GM12878 (cell line): ENCODE results near the gene MORN2. TPM values are rescaled to one million over a fixed set of nuclear protein-coding genes. Genes with fewer than 3 reads are reported as not detected.
A peak's percentile ranks its signal among the peaks of the same experiment; 100 is the strongest.

Source experiments
- ATF7 ChIP-seq: fragments of 450-650 bp; IDR thresholded peaks from 2 replicates; pipeline ENCODE4 v1.6.1; 2016; ENCODE audit warnings: low read depth, mild to moderate bottlenecking
- BACH1 ChIP-seq: fragments of 450-650 bp; IDR thresholded peaks from 2 replicates; pipeline ENCODE4 v1.6.1; 2017; ENCODE audit warnings: mild to moderate bottlenecking, borderline replicate concordance
- CREB1 ChIP-seq: IDR thresholded peaks from 2 replicates; pipeline ENCODE4 v1.6.1; 2012; ENCODE audit warnings: low read depth, mild to moderate bottlenecking, inconsistent platforms
- EZH2 ChIP-seq: IDR thresholded peaks from 2 replicates; pipeline ENCODE4 v1.6.1; 2012; ENCODE audit warnings: low read depth, mild to moderate bottlenecking, control low read depth, inconsistent platforms, low read length, borderline replicate concordance; ENCODE audit not compliant: control insufficient read depth
- HDGF ChIP-seq: fragments of 450-650 bp; IDR thresholded peaks from 2 replicates; pipeline ENCODE4 v1.6.1; 2016; ENCODE audit warnings: antibody characterized with exemption
- IKZF2 ChIP-seq, 2 experiments: fragments of 450-650 bp; IDR thresholded peaks; 2 replicates each; pipeline ENCODE4 v1.6.1; 2017; ENCODE audit warnings: mild to moderate bottlenecking in 2 of 2, moderate library complexity in 2 of 2
- JUNB ChIP-seq: IDR thresholded peaks from 2 replicates; pipeline ENCODE4 v1.6.1; 2016; ENCODE audit warnings: antibody characterized with exemption, mild to moderate bottlenecking
- KDM1A ChIP-seq: fragments of 200-600 bp; sonication (generic); IDR thresholded peaks from 2 replicates; pipeline ENCODE4 v1.6.1; 2016; ENCODE audit warnings: borderline replicate concordance
- LARP7 ChIP-seq: fragments of 450-650 bp; IDR thresholded peaks from 2 replicates; pipeline ENCODE4 v1.6.1; 2017; ENCODE audit warnings: mild to moderate bottlenecking
- MTA3 ChIP-seq: IDR thresholded peaks from 2 replicates; pipeline ENCODE4 v1.6.1; 2012; ENCODE audit warnings: low read length, inconsistent platforms, borderline replicate concordance
- NFIC ChIP-seq: IDR thresholded peaks from 2 replicates; pipeline ENCODE4 v1.6.1; 2012; ENCODE audit warnings: low read depth, mild to moderate bottlenecking, inconsistent platforms, low read length, moderate library complexity
- POLR2AphosphoS2 ChIP-seq: IDR thresholded peaks from 2 replicates; pipeline ENCODE4 v1.6.1; 2011; ENCODE audit warnings: low read depth, mild to moderate bottlenecking, low read length, improper control_type of control experiment, moderate library complexity
- RAD21 ChIP-seq: IDR thresholded peaks from 2 replicates; pipeline ENCODE4 v1.6.1; 2011; ENCODE audit warnings: mild to moderate bottlenecking, low read depth, low read length, moderate library complexity; ENCODE audit not compliant: insufficient read depth
- RB1 ChIP-seq: fragments of 450-650 bp; formaldehyde crosslinking; IDR thresholded peaks from 2 replicates; pipeline ENCODE4 v1.6.1; 2017; ENCODE audit warnings: mild to moderate bottlenecking, borderline replicate concordance
- RBBP5 ChIP-seq: fragments of 200-600 bp; sonication (generic); conservative IDR thresholded peaks from 2 replicates; pipeline ENCODE4 v1.6.1; 2016
- RELA ChIP-seq: fragments of 450-650 bp; IDR thresholded peaks from 2 replicates; pipeline ENCODE4 v1.8.0; 2014; ENCODE audit warnings: borderline replicate concordance; ENCODE audit not compliant: partially characterized antibody
- SMAD5 ChIP-seq: IDR thresholded peaks from 2 replicates; pipeline ENCODE4 v1.6.1; 2016; ENCODE audit warnings: antibody characterized with exemption, low read depth
- SREBF1 ChIP-seq: IDR thresholded peaks from 2 replicates; pipeline ENCODE4 v1.6.1; 2012; ENCODE audit warnings: mild to moderate bottlenecking, low read length
- ZNF24 ChIP-seq: fragments of 450-650 bp; IDR thresholded peaks from 2 replicates; pipeline ENCODE4 v1.6.1; 2017; ENCODE audit warnings: antibody characterized with exemption, mild to moderate bottlenecking
- ZNF622 ChIP-seq: fragments of 450-650 bp; IDR thresholded peaks from 2 replicates; pipeline ENCODE4 v1.6.1; 2017; ENCODE audit warnings: mild to moderate bottlenecking, inconsistent platforms
- ZSCAN29 ChIP-seq: fragments of 450-650 bp; IDR thresholded peaks from 2 replicates; pipeline ENCODE4 v1.6.1; 2017; ENCODE audit warnings: mild to moderate bottlenecking, moderate library complexity
- polyA plus RNA-seq, 11 experiments: library from polyadenylated mRNA; depleted of rRNA in 4 of 11; unstranded in 6 of 11; stranded (reverse) in 5 of 11; fragments of >200 nt; fragmentation: Nextera tagmentation in 4 of 11; fragmentation: Illumina TruSeq in 1 of 11; extraction: Ambion mirVana in 4 of 11; extraction: Trizol in 1 of 11; gene quantifications; 1 replicate in 1 of 11; 2 replicates in 10 of 11; pipeline versions ENCODE4 v1.2.1 to v1.2.3, GENCODE V29; 2011 to 2016; ENCODE audit warnings: inconsistent platforms in 2 of 11, missing spikeins in 2 of 11, low read depth in 1 of 11
- total RNA-seq, 4 experiments: library from RNA; depleted of rRNA in 3 of 4; stranded (reverse); fragments of >200 nt in 3 of 4; fragmentation: Illumina TruSeq in 1 of 4; extraction: Trizol in 1 of 4; gene quantifications; 2 replicates each; pipeline versions ENCODE4 v1.2.1 to v1.2.3, GENCODE V29; 2013 to 2021
- TF ChIP-seq, protein P1 (sequence below): IDR thresholded peaks from 2 replicates; pipeline ENCODE4 v1.6.1; 2011; ENCODE audit warnings: borderline replicate concordance, low read depth, mild to moderate bottlenecking, moderate library complexity, low read length; ENCODE audit not compliant: insufficient read depth, poor library complexity, severe bottlenecking
- TF ChIP-seq, protein P2 (sequence below): IDR thresholded peaks from 2 replicates; pipeline ENCODE4 v1.6.1; 2012; ENCODE audit warnings: low read depth, low read length, improper control_type of control experiment
- TF ChIP-seq, protein P3 (sequence below): fragments of 150-350 bp; IDR thresholded peaks from 2 replicates; pipeline ENCODE4 v1.6.1; 2014; ENCODE audit warnings: mild to moderate bottlenecking, low read depth, low read length
- TF ChIP-seq, protein P4 (sequence below): IDR thresholded peaks from 2 replicates; pipeline ENCODE4 v1.6.1; 2012; ENCODE audit warnings: low read depth, low read length, improper control_type of control experiment
- TF ChIP-seq, protein P5 (sequence below): fragments of 450-650 bp; IDR thresholded peaks from 2 replicates; pipeline ENCODE4 v1.6.1; 2017; ENCODE audit warnings: mild to moderate bottlenecking, low read depth, inconsistent platforms; ENCODE audit not compliant: poor library complexity, severe bottlenecking

The MORN2 gene
- total and polyA plus RNA-seq, 10 of the 15 experiments (the other 5 are each of a cell fraction or from before 2014, with no cell fraction given), result 2.3 to 26.9 (median 8.0) TPM

DNA sequence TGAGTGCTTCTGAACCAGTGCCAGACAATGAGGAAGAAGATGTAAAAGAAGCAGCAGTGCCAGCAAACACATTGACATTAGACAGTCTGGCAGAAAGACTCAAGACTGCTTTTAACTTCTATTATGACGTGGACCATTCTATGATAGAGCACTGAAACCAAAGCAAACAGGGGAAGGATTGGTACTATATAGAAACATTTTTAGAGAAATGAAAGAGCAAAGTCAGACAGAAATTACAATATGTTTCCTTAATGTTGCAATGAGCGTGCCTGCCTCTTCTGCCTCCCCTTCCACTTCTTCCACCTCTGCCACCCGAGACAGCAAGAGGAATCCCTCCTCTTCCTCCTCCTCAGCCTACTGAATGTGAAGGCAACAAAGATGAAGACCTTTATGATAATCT, 39.8 kb upstream of the MORN2 start (continued):
- TF ChIP-seq, protein P1, sequence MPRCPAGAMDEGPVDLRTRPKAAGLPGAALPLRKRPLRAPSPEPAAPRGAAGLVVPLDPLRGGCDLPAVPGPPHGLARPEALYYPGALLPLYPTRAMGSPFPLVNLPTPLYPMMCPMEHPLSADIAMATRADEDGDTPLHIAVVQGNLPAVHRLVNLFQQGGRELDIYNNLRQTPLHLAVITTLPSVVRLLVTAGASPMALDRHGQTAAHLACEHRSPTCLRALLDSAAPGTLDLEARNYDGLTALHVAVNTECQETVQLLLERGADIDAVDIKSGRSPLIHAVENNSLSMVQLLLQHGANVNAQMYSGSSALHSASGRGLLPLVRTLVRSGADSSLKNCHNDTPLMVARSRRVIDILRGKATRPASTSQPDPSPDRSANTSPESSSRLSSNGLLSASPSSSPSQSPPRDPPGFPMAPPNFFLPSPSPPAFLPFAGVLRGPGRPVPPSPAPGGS, result no peak
- TF ChIP-seq SMAD5 (no peak), JUNB (peak; percentile 60), ATF7 (no peak), KDM1A (no peak), ZNF24 (no peak), ZNF622 (no peak), MTA3 (no peak; the same call in 1 of the 2 replicates), RAD21 (no peak), RELA (no peak), RB1 (no peak), RBBP5 (no peak), EZH2 (no peak), ZSCAN29 (no peak), SREBF1 (no peak), BACH1 (no peak), LARP7 (no peak), CREB1 (peak; percentile 63), HDGF (no peak), NFIC (peak; percentile 68), POLR2AphosphoS2 (no peak), IKZF2 (IDR thresholded peaks at IDR 0.05) (no peak)
- TF ChIP-seq, protein P2, sequence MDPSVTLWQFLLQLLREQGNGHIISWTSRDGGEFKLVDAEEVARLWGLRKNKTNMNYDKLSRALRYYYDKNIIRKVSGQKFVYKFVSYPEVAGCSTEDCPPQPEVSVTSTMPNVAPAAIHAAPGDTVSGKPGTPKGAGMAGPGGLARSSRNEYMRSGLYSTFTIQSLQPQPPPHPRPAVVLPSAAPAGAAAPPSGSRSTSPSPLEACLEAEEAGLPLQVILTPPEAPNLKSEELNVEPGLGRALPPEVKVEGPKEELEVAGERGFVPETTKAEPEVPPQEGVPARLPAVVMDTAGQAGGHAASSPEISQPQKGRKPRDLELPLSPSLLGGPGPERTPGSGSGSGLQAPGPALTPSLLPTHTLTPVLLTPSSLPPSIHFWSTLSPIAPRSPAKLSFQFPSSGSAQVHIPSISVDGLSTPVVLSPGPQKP, result no peak
- TF ChIP-seq, protein P3, sequence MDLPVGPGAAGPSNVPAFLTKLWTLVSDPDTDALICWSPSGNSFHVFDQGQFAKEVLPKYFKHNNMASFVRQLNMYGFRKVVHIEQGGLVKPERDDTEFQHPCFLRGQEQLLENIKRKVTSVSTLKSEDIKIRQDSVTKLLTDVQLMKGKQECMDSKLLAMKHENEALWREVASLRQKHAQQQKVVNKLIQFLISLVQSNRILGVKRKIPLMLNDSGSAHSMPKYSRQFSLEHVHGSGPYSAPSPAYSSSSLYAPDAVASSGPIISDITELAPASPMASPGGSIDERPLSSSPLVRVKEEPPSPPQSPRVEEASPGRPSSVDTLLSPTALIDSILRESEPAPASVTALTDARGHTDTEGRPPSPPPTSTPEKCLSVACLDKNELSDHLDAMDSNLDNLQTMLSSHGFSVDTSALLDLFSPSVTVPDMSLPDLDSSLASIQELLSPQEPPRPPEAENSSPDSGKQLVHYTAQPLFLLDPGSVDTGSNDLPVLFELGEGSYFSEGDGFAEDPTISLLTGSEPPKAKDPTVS, result no peak
- TF ChIP-seq, protein P4, sequence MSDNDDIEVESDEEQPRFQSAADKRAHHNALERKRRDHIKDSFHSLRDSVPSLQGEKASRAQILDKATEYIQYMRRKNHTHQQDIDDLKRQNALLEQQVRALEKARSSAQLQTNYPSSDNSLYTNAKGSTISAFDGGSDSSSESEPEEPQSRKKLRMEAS, result no peak
- TF ChIP-seq, protein P5, sequence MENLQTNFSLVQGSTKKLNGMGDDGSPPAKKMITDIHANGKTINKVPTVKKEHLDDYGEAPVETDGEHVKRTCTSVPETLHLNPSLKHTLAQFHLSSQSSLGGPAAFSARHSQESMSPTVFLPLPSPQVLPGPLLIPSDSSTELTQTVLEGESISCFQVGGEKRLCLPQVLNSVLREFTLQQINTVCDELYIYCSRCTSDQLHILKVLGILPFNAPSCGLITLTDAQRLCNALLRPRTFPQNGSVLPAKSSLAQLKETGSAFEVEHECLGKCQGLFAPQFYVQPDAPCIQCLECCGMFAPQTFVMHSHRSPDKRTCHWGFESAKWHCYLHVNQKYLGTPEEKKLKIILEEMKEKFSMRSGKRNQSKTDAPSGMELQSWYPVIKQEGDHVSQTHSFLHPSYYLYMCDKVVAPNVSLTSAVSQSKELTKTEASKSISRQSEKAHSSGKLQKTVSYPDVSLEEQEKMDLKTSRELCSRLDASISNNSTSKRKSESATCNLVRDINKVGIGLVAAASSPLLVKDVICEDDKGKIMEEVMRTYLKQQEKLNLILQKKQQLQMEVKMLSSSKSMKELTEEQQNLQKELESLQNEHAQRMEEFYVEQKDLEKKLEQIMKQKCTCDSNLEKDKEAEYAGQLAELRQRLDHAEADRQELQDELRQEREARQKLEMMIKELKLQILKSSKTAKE, result peak; percentile 45
